Measurements from ENCODE around the gene TIMD4. TPM values are rescaled to one million over a fixed set of nuclear protein-coding genes. Genes with fewer than 3 reads are reported as not detected.

The TIMD4 gene
- total RNA-seq, 1 donor from 2014 or later, result not detected

DNA sequence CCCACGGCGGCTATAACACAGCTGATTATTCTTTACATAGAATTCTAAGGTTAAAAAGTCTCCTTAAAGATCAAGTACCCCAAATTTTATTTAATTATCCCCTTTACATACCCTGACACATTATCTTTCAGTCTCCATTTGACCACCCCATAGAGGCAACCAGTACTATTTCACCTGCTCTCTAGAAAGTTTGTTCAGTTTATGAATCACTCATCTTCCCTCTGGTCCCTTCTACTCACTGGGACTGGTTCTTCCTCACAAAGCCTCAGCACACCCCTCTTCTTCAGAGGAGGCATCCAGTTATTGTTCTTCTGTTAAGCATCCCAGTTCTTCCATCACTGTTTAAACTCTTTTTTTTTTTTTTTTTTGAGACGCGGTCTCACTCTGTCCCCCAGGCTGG is 70.2 kb downstream of the TIMD4 start:
- H3K27ac Mint-ChIP-seq (ENCODE audit: unreplicated experiment), result no peak overlapping the region
- H3K27me3 Mint-ChIP-seq (ENCODE audit: unreplicated experiment), result peaks cover 1% of the 10 kb centered on the region
- no peak overlapping the region for H3K4me3 Mint-ChIP-seq (ENCODE audit: unreplicated experiment)

DNA sequence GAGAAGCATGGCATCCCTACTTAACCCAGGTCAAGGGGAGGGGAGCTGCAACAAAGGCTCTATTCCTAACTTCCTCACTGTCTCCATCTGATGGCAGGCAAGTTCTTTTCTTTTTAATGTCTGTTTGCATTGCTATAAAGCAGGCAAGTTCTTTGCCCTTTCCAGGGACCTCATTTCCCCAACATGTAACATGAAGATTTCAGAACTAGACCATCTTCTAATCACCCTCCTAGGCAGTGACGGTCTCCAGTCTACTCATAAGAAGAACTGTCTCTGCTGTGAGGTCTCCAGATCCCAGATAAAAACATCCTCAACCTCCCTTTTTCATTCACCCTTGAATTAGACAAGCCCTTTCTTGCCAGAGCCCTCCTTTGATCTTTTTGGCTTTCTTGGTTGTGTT is 70.8 kb downstream of the TIMD4 start:
- Mint-ChIP-seq H3K9me3 (ENCODE audit: unreplicated experiment) (no peaks in the 10 kb centered on the region), H3K4me1 (ENCODE audit: unreplicated experiment) (peaks cover 16% of the 10 kb centered on the region), H3K4me3 (ENCODE audit: unreplicated experiment) (no peak overlapping the region), H3K36me3 (ENCODE audit: low read depth, unreplicated experiment) (no peaks in the 10 kb centered on the region), H3K27ac (ENCODE audit: unreplicated experiment) (no peak overlapping the region), H3K27me3 (ENCODE audit: unreplicated experiment) (peaks cover 1% of the 10 kb centered on the region)
- TF ChIP-seq, protein P1, sequence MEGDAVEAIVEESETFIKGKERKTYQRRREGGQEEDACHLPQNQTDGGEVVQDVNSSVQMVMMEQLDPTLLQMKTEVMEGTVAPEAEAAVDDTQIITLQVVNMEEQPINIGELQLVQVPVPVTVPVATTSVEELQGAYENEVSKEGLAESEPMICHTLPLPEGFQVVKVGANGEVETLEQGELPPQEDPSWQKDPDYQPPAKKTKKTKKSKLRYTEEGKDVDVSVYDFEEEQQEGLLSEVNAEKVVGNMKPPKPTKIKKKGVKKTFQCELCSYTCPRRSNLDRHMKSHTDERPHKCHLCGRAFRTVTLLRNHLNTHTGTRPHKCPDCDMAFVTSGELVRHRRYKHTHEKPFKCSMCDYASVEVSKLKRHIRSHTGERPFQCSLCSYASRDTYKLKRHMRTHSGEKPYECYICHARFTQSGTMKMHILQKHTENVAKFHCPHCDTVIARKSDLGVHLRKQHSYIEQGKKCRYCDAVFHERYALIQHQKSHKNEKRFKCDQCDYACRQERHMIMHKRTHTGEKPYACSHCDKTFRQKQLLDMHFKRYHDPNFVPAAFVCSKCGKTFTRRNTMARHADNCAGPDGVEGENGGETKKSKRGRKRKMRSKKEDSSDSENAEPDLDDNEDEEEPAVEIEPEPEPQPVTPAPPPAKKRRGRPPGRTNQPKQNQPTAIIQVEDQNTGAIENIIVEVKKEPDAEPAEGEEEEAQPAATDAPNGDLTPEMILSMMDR (IDR thresholded peaks at IDR 0.05; ENCODE audit: unreplicated experiment), result no peak
- no peak for DNase-seq (ENCODE audit: low spot score)

More for the DNA sequence above, 70.2 kb downstream of the TIMD4 start:
- H3K4me1 Mint-ChIP-seq (ENCODE audit: unreplicated experiment), result peaks cover 16% of the 10 kb centered on the region
- no peaks in the 10 kb centered on the region for H3K36me3 Mint-ChIP-seq (ENCODE audit: low read depth, unreplicated experiment)
- no peak for DNase-seq (ENCODE audit: low spot score)
- TF ChIP-seq, protein P1 (IDR thresholded peaks at IDR 0.05; ENCODE audit: unreplicated experiment), result no peak
- no peaks in the 10 kb centered on the region for H3K9me3 Mint-ChIP-seq (ENCODE audit: unreplicated experiment)

DNA sequence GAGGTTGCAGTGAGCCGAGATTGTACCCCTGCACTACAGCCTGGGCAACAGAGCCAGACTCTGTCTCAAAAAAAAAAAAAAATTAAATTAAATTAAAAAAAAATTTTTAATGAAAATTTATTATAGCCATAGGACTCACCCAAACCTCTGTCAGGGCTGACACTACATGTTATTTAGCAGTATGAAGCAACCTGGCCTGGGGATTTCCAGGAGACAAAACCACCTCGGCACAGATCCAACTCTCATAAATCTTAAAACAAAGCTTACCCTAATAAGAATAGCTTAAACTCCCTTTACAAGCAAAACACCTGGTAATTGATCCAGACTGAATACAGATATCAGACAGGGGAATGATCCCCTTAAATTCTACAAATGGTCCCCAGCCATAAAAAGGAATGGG is 74.5 kb downstream of the TIMD4 start:
- no peak for DNase-seq (ENCODE audit: low spot score)
- peaks cover 1% of the 10 kb centered on the region for H3K27me3 Mint-ChIP-seq (ENCODE audit: unreplicated experiment)
- TF ChIP-seq, protein P1 (IDR thresholded peaks at IDR 0.05; ENCODE audit: unreplicated experiment), result no peak
- no peaks in the 10 kb centered on the region for H3K36me3 Mint-ChIP-seq (ENCODE audit: low read depth, unreplicated experiment)
- no peak overlapping the region for H3K27ac Mint-ChIP-seq (ENCODE audit: unreplicated experiment)
- no peaks in the 10 kb centered on the region for H3K9me3 Mint-ChIP-seq (ENCODE audit: unreplicated experiment)
- peaks cover 16% of the 10 kb centered on the region for H3K4me1 Mint-ChIP-seq (ENCODE audit: unreplicated experiment)
- H3K4me3 Mint-ChIP-seq (ENCODE audit: unreplicated experiment), result no peak overlapping the region

DNA sequence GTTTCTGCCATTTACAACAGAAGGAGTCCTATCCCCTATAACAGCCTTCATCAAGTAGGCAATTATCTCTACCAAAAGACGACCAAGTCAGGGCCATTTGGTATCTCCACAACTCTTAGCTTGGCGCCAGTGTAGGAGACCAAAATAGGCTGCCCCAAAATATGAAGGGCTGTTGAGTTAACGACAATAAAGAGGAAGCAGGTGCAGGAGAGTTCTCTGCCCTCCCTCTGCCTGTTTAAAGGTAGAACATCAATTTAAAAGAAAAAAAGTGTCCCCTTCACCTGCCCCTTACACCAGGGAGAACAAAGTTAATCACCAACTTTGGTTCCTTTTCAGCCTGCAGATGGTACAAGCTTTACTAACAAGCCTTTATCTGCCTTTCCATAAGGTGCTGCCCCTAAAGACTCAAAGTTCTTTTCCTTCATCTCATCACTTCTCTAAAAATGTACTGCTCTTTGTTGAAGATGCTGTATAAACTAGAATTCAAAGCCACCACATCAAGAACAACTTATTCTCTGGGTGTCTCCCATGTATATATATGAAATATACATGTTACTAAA is 79.6 kb downstream of the TIMD4 start:
- no peaks in the 10 kb centered on the region for H3K36me3 Mint-ChIP-seq (ENCODE audit: low read depth, unreplicated experiment)

DNA sequence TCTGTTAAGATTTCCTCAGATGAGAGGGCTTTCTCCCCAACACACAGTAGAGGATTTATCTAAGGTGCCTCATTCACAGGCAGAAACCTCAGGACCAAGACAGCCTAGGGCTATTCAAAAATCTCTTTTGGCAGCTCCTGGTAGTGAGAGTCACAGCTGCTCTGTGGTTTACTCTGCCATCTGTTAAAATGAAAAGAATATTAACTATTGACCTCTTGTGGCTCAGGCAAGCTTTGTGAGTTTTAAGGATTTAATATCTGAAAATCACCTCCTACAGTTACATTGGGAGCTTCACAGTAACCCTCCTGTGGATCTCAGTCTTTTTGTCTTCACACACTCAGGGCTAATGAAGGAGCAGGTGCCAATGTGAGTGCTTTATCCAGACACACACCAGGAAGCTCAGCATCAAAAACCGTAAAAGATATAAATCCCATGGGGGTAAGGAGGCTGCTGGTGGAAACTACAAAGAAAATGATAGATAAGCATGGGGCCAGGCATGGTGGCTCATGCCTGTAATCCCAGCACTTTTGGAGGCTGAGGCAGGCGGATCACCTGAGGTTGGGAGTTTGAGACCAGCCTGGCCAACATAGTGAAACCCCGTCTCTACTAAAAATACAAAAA is 83.3 kb downstream of the TIMD4 start:
- TF ChIP-seq, protein P1 (IDR thresholded peaks at IDR 0.05; ENCODE audit: unreplicated experiment), result no peak
- H3K9me3 Mint-ChIP-seq (ENCODE audit: unreplicated experiment), result no peaks in the 10 kb centered on the region
- no peaks in the 10 kb centered on the region for H3K36me3 Mint-ChIP-seq (ENCODE audit: low read depth, unreplicated experiment)
- peaks cover 4% of the 10 kb centered on the region for H3K4me1 Mint-ChIP-seq (ENCODE audit: unreplicated experiment)
- no peak overlapping the region for H3K4me3 Mint-ChIP-seq (ENCODE audit: unreplicated experiment)
- no peak overlapping the region for H3K27ac Mint-ChIP-seq (ENCODE audit: unreplicated experiment)
- no peak for DNase-seq (ENCODE audit: low spot score)
- H3K27me3 Mint-ChIP-seq (ENCODE audit: unreplicated experiment), result no peaks in the 10 kb centered on the region

More for the DNA sequence above, 79.6 kb downstream of the TIMD4 start:
- TF ChIP-seq, protein P1 (IDR thresholded peaks at IDR 0.05; ENCODE audit: unreplicated experiment), result no peak
- Mint-ChIP-seq H3K4me1 (ENCODE audit: unreplicated experiment) (peaks cover 1% of the 10 kb centered on the region), H3K4me3 (ENCODE audit: unreplicated experiment) (no peak overlapping the region), H3K27me3 (ENCODE audit: unreplicated experiment) (no peaks in the 10 kb centered on the region), H3K27ac (ENCODE audit: unreplicated experiment) (no peak overlapping the region), H3K9me3 (ENCODE audit: unreplicated experiment) (no peaks in the 10 kb centered on the region)
- no peak for DNase-seq (ENCODE audit: low spot score)

Measured in endothelial cell (in vitro differentiated cells).